Mesothelial cell of epicardium (in vitro differentiated cells): ENCODE results near the gene C11orf42. TPM values are rescaled to one million over a fixed set of nuclear protein-coding genes. Genes with fewer than 3 reads are reported as not detected.

ENCODE experiments used
- DNase-seq, 2 experiments: peaks; one replicate each; pipeline ENCODE4 v3.0.0; 2021; ENCODE audit warnings: low spot score in 2 of 2; ENCODE audit not compliant: unreplicated experiment in 2 of 2
- H3K27ac Mint-ChIP-seq: 2 replicates; pipeline ENCODE4 v1.8.0; 2021; ENCODE audit warnings: mixed read lengths
- H3K27me3 Mint-ChIP-seq: 2 replicates; pipeline ENCODE4 v1.8.0; 2021; ENCODE audit warnings: low read depth, mixed read lengths
- H3K36me3 Mint-ChIP-seq: 2 replicates; pipeline ENCODE4 v1.8.0; 2021; ENCODE audit warnings: mixed read lengths
- H3K4me1 Mint-ChIP-seq: 2 replicates; pipeline ENCODE4 v1.8.0; 2021; ENCODE audit warnings: mixed read lengths
- H3K4me3 Mint-ChIP-seq: 2 replicates; pipeline ENCODE4 v1.8.0; 2021; ENCODE audit warnings: mild to moderate bottlenecking, moderate library complexity, mixed read lengths
- H3K9me3 Mint-ChIP-seq: 2 replicates; pipeline ENCODE4 v1.8.0; 2021; ENCODE audit warnings: mixed read lengths
- CTCF ChIP-seq: fragments of 200-600 bp; sonication (generic); IDR thresholded peaks from one replicate; pipeline ENCODE4 v1.5.0; 2021; ENCODE audit warnings: antibody characterized with exemption; ENCODE audit not compliant: unreplicated experiment
- total RNA-seq: library from RNA; stranded (reverse); gene quantifications from 3 replicates; pipeline ENCODE4 v1.2.1, GENCODE V29; 2021

Gene C11orf42
- total RNA-seq, 1 donor from 2014 or later = not detected

DNA sequence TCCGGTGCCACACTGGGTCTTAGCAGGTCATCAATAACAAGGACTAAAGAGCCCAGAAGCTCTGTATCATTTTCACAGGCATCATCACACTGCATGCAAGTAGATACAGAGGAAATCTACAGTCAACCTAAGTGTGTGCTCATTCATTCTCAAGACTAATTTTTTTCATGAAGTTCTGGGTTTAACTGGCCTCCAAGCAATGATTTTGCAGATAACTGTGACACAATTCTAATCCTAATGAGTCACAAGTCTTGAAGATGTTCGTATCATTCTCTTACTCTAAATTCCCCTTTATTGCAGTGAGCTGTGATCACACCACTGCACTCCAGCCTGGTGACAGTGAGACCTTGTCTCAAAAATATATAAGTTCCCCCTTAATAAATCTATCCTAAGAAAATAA lies 3.9 kb upstream of the C11orf42 start:
- no peaks in the 10 kb centered on the region for H3K4me1 Mint-ChIP-seq
- H3K27me3 Mint-ChIP-seq = no peaks in the 10 kb centered on the region
- no peak for DNase-seq
- H3K36me3 Mint-ChIP-seq = peaks cover 3% of the 10 kb centered on the region
- H3K9me3 Mint-ChIP-seq = no peaks in the 10 kb centered on the region
- no peak overlapping the region for H3K4me3 Mint-ChIP-seq
- TF ChIP-seq CTCF = no peak
- no peak overlapping the region for H3K27ac Mint-ChIP-seq

DNA sequence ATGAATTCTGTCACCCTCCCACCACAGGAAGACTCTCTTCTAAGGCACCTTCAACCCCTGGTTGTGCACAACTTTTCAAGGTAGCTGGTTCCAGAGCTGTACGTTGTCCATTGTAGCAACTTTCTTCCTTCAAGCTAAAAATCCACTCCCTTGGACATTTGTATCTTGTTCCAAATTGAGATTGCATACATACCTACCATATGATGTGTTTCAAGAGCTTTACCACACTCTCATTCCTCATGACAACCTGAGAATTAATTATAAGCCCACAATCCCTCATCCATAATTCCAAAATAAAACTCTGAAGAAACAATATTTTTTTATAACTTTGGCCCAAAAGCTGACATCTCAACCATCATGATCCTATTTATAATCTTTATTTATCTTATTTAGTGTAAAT lies 3.3 kb upstream of the C11orf42 start:
- no peak for DNase-seq

GRCh38 chr11:6203327-6203726 lies 2.0 kb upstream of the C11orf42 start:
- no peak for TF ChIP-seq CTCF
- no peak overlapping the region for H3K4me3 Mint-ChIP-seq
- H3K36me3 Mint-ChIP-seq = peaks cover 4% of the 10 kb centered on the region
- no peaks in the 10 kb centered on the region for H3K27me3 Mint-ChIP-seq
- no peaks in the 10 kb centered on the region for H3K4me1 Mint-ChIP-seq
- no peak for DNase-seq
- no peaks in the 10 kb centered on the region for H3K9me3 Mint-ChIP-seq
- no peak overlapping the region for H3K27ac Mint-ChIP-seq

More for the DNA sequence above, 3.3 kb upstream of the C11orf42 start:
- H3K36me3 Mint-ChIP-seq = peaks cover 4% of the 10 kb centered on the region
- no peak overlapping the region for H3K4me3 Mint-ChIP-seq
- no peak for TF ChIP-seq CTCF
- no peak overlapping the region for H3K27ac Mint-ChIP-seq
- no peaks in the 10 kb centered on the region for H3K9me3 Mint-ChIP-seq
- H3K4me1 Mint-ChIP-seq = no peaks in the 10 kb centered on the region
- H3K27me3 Mint-ChIP-seq = no peaks in the 10 kb centered on the region

- Mint-ChIP-seq H3K4me1 (no peaks in the 10 kb centered on the region), H3K4me3 (no peak overlapping the region), H3K9me3 (no peaks in the 10 kb centered on the region), H3K27me3 (no peaks in the 10 kb centered on the region), H3K27ac (no peak overlapping the region), H3K36me3 (peaks cover 10% of the 10 kb centered on the region)
- DNase-seq = no peak
- TF ChIP-seq CTCF = no peak
Observed at GRCh38 chr11:6204706-6205105, 651 bp upstream of the C11orf42 start.

DNA sequence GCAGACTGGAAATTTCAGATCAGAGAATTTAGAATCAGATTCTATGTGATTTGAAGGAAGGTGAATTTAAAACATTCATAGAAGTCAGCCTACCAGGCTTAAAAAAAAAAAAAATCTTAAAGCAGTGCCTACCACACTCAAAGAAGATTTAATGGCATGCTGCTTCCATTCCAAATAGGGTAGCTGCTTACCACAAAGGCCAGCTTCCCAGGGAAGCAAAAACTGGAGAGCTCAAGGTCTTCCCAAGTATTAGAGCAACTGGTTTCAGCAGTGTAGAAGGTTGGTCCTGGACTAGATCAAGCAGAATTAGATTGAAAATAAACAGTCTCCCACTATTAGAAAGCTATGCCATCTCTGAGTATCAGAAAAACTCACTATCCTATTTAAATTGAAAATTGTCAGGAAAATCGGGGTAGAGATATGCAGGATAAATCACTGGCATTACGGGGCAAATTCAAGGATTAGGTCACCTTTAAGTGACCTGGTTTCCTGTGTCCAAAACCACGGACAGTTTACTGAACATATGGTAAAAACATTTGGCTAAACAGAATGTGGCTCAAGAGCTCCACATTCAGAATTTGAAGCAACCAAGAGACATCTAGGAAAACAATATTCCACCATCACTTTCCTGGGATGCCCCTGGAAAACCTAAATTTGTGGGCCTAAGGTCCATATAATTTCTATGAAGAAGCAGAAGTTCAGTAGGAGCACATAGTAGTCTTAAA lies 1.3 kb downstream of the C11orf42 start:
- TF ChIP-seq CTCF = no peak
- no peak overlapping the region for H3K27ac Mint-ChIP-seq
- peaks cover 14% of the 10 kb centered on the region for H3K36me3 Mint-ChIP-seq

GRCh38 chr11:6209801-6210200 lies 4.4 kb downstream of the C11orf42 start:
- Mint-ChIP-seq H3K27ac (no peak overlapping the region), H3K27me3 (no peaks in the 10 kb centered on the region), H3K9me3 (no peaks in the 10 kb centered on the region), H3K36me3 (peaks cover 12% of the 10 kb centered on the region), H3K4me3 (no peak overlapping the region), H3K4me1 (no peaks in the 10 kb centered on the region)
- TF ChIP-seq CTCF = no peak
- DNase-seq = no peak

More for the DNA sequence above, 1.3 kb downstream of the C11orf42 start:
- no peaks in the 10 kb centered on the region for H3K9me3 Mint-ChIP-seq
- H3K4me1 Mint-ChIP-seq = no peaks in the 10 kb centered on the region
- H3K4me3 Mint-ChIP-seq = no peak overlapping the region
- DNase-seq = no peak
- no peaks in the 10 kb centered on the region for H3K27me3 Mint-ChIP-seq
